NCI-H1417 (cell line): Measurements from ENCODE around the gene NPPA.
A peak's percentile ranks its signal among the peaks of the same experiment; 100 is the strongest.
"Not testable (repeated sequence)": the region's sequence is repeated elsewhere in the genome, so short reads cannot be mapped to it uniquely, and the experiment has no call there.

ENCODE experiments used
- DNase-seq, 3 experiments: peaks; one replicate each; lab custom pipeline; 2025; lab: John Stamatoyannopoulos, UW

NPPA gene

DNA sequence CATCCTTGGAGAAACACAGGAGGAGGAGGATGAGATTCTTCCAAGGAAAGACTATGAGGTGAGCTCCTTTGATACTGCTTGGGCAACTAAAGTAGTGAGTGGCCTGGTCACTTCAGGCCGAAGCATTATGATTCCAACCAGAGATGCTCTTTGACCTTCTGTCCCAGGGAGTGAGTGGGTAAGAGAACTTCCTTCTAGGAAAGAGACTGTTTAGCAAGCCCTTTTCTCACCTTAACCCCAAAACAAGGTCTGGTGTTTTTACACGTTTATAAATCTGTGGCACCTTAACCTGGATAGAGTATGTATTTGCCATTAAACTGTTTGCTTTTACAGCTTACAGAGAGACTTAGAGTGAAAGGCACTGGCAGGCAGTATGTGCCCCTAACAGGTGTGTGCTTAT is 40.5 kb downstream of the NPPA start:
- DNase-seq = no peak

GRCh38 chr1:11806307-11806936 is 41.2 kb downstream of the NPPA start:
- DNase-seq = peak; percentile 57 to 69 (median 67)

GRCh38 chr1:11805422-11806306 is 41.9 kb downstream of the NPPA start, which contains the start of the genes CLCN6 and MTHFR:
Gene CLCN6, plus strand, starts transcription at chr1:11806191. Its CDS starts 72 bp downstream, at chr1:11806263.
Gene MTHFR, minus strand, starts transcription at chr1:11805964. Its CDS starts 2,848 bp downstream, at chr1:11803116.
- DNase-seq = peak; percentile 98 to 99 (median 98)

GRCh38 chr1:11804666-11805421 is 42.7 kb downstream of the NPPA start:
- peak in 2 of 3 experiments; percentile 46 to 77 for DNase-seq

DNA sequence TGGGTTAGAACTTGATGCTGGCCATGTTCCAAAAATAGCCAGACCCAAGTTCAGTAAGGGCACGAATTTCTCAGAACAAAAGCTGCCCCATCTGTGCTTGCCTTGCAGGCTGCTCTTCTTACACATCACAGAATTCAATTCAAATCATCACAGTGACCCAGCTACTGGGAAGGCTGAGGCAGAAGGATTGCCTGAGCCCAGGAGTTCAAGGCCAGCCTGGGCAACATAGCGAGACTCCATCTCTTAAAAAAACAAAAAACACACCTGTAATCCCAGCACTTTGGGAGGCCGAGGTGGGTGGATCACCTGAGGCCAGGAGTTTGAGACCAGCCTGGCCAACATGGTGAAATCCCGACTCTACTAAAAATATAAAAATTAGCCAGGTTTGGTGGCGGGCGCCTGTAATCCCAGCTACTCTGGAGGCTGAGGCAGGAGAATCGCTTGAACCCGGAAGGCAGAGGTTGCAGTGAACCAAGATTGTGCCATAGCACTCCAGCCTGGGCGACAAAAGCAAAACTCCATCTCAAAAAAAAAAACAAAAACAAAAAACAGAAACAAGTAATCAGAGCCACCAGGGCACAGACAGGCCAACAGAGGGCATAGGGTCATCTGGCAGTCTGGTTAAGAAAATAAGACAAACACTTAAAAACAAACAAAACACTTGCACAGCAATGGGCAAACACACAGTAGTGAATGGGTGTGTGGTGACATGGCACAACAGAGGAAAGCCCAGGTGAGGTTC is 43.5 kb downstream of the NPPA start:
- not testable (repeated sequence) for DNase-seq

GRCh38 chr1:11802973-11803885 is 44.4 kb downstream of the NPPA start:
- peak; percentile 57 to 77 (median 74) for DNase-seq

GRCh38 chr1:11802616-11802972 is 45.0 kb downstream of the NPPA start:
- no peak for DNase-seq

DNA sequence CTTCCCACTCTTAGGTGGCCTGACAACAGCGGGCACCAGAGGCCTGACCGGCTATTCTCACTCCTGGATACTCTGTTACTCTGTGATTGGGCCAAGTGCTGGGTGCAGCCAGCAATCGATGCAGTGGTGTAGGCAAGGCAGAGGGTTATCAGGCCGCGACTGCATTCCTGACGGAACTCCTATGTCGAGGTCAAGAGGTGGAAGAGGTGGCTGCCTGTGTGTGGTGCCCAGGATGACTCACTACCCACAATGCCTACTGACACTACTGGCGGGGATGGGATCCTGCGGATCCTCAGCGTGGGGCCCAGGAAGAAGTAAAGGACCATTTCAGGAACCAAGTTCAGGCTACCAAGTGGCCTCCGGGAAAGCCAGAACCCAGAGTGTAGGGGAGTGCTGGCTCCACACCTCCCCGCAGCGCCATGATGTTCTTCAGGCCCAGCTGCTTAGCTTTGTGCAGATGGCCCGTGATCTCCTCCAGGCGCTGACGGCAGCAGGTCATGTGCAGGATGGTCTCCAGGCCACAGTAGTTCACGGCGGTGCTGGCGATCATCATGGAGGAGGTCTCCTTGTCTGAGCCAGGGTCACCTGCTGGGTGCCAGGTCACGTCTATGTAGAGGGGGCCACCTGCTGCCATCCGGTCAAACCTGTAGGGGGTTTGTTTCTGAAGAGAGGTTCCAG is 46.7 kb downstream of the NPPA start:
- DNase-seq = no peak

DNA sequence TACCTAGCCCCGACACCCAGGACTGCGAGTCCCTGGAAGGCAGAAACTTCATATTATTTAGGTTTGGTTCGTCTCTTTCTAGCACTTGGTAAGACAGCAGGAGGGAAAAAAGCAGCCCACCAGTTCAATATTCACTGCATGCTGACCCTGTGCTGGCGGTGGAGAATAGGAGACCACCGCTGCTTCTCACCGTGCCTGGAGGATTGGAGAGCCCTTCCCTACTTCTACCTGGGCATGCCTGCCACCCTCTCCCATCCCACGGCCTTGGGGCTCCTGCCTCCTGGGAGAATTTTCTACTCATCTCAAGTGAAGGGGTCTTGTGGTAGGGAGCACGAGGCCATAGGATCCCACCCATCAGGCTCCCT is 47.2 kb downstream of the NPPA start:
- no peak for DNase-seq

DNA sequence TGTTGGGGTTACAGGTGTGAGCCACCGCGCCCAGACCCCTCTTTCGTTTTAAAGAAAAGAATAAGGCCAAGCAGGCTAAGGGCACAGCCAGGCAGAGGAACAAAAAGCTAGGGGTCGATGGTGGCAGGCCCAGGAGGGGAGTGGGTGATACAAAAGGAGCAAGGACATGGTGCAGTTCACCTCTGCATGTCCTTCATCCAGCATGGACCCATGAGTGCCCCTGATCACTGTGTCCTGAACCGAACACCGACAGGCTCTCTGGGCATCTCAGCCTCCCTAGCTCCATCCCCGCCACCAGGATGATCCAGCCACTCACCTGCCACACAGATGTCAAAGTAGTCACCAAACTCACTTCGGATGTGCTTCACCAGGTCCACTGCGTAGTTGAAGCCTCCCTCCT is 47.7 kb downstream of the NPPA start:
- no peak for DNase-seq

DNA sequence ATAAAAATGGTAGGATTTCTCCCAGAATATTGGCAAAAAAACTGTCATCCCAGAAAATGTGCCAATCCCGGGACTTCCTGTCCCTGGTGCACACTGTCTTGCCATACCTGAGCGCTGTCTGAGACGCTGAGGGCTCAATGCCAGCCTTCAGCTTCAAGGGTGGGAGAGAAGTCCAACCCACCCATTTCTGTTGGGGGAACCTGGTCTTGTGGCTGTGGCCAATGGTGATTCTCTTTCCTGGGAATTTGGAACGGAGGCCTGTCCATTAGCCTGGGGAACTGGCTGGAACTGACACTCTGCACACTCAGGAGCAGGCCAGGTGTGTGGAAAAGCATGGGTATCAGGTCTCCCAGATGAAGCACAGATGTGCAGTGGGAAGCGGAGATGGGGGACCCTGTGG is 48.5 kb downstream of the NPPA start:
- no peak for DNase-seq

- no peak for DNase-seq
Measured at GRCh38 chr1:11797525-11798216, 49.9 kb downstream of the NPPA start.

DNA sequence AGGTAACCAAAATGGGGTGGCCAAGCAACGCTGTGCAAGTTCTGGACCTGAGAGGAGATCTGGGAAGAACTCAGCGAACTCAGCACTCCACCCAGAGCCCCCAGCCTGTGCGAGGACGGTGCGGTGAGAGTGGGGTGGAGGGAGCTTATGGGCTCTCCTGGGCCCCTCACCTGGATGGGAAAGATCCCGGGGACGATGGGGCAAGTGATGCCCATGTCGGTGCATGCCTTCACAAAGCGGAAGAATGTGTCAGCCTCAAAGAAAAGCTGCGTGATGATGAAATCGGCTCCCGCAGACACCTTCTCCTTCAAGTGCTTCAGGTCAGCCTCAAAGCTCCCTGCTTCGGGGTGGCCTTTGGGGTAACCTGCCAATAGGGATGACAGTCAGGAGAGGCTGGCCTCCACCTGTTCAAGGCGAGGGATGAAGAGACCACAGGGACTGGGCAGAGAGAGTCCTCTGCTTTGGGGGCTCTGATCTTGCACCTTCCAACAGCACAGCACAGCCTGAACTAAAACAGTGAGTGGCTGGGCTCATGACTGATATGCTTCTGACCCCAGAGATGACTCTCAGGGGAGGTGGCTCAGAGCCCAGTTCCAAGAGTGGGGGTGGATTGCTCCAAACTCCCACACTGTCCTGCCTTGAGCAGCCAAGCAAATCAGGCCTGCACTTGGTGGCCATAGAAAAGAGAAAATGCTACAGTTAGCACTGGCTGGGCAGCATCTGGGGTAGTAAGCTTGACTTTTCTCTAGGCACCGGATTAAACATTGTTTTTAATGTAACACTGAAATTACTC is 51.4 kb downstream of the NPPA start:
- no peak for DNase-seq
